ENCODE data around the gene FBXL17.
"Not testable (repeated sequence)": the region's sequence is repeated elsewhere in the genome, so short reads cannot be mapped to it uniquely, and the experiment has no call there.

Gene FBXL17

DNA sequence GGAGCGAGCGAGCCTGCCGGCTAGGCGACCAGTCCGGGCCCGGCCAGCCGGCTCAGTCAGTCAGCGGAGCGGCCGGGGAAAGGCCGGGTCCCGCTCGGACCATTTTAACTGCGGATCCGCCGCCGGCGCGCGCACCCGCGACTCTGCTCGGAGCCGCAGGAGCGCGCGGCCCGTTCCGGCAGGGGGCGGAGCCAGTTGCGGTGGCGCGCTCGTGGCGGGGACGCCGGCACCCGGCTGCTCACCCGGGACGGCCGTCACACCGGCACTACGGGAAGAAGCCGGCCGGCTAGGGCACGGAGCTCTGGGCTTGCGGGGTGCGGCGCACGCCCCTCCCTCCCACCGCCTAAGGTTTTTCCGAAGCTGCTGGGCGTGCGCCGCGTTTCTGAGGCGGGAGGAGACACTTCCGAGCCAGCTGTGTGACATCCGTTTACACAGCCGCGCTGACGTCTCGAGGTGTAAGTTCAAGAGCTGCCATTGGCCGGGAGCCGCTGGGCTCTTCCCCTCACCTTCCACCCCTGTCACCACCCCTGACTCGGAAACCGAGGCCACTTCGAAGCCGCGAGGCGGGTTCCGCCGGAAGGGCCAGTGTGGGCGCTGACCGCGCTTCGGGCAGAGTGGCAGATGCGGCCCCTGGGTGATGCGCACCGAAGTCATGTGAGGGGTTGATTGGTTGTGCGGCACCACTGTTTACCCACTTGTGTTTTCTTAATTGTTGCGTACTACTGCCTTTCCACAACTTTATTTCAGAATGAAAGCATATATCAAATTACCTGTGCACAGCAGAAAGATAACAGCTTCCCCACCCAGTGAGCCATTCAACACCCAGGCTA lies at the start of gene FBXL17:
FBXL17 (minus strand) TSS at position 145 of the 830 bp plus-strand sequence.
- DNase-seq (ENCODE audit: low spot score), result peak; percentile 92

DNA sequence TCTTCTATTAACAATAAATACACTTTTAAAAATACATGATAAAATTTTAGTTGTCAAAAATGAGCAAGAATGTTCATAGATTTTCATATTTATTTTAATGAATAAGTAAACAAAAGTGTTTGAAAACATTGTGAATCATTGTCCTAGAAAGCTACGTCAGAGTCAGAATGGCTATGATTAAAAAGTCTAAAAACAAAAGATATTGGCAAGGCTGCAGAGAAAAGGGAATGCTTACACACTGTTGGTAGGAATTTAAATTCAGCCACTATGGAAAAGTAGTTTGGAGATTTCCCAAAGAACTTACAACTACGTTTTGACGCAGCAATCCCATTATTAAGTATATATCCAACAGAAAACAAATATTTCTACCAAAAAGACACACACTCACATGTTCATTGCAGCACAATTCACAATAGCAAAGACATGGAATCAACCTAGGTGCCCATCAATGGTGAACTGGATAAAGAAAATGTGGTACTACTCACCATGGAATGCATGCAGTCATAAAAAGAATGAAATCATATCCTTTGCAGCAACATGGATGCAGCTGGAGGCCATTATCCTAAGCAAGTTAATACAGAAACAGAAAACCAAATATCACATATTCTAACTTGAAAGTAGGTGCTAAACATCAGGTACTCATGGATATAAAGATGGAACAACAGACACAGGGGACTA lies 49.2 kb upstream of the FBXL17 start:
- no peak for DNase-seq (ENCODE audit: low spot score)

DNA sequence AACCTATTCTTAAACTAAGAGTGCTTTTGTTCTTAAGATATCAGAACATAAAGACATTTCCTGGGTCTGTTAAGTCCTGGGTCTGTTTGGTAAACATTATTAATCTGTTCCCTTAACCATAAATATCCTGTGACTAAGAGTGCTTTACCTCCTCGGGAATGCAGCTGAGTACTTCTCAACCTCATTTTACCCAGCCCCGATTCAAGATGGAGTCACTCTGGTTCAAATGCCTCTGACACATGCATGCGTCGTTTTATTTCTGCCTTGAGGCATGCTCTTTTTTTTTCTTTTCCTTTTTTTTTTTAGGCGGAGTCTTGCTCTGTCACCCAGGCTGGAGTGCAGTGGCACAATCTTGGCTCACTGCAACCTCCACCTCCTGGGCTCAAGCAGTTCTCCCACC lies 39.8 kb upstream of the FBXL17 start:
- DNase-seq (ENCODE audit: low spot score), result no peak

DNA sequence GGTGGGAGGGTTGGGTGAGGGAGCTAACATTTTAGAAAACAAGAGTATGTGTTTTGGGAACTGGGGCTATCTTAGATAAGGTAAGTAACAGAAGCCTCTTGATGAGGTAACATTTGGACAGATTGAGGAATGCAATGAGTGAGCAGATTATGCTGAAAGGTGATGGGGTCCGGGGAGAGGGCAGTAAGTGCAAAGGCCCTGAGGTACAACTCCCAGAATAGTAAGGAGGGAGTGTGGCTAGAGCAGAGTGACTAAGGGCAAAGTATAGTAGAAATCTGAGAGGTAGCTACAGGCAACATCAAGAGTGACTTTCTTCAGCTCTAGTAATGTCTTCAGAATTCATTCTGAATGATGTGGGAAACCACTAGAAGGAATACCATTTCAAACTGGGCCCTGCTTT lies 38.9 kb upstream of the FBXL17 start:
- DNase-seq (ENCODE audit: low spot score), result no peak

DNA sequence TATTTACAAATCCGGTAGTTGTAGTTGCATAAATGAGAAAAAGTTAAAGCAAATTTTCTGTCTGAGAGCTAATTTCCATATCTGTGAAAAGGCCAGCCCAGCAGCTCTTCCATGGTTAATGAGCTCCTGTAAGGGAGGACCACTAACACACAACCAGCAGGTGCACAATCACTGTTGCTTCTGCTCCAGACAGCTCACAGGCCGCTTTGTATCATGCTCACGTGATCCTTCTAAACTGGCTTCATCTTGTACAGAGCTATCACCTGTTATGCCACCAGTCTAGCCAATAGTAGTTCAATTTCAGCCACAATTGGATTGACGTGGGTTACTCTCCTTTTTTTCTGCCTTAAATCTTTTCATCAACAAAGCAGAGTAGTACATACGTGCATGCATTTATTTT lies 38.3 kb upstream of the FBXL17 start:
- DNase-seq (ENCODE audit: low spot score), result no peak

DNA sequence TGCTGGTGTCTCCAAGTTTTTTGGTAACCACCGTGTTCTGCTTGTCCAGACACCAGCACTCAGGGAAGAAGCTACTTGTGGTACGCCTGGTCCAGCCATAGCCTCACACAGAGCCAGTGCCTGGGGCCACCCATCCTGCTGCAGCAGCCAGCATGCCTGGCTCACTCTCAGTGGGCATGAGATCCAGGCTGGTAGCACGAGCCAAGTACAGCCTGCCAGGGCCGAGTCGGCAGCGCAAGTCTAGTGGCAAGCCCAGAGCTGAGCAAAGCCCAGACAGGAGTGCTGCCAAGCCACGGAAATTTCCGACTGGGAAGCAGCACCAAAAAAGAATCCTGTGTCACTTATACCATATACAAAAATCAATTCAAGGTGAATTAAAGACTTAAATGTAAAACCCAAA lies 36.3 kb upstream of the FBXL17 start:
- peak; percentile 26 for DNase-seq (ENCODE audit: low spot score)

DNA sequence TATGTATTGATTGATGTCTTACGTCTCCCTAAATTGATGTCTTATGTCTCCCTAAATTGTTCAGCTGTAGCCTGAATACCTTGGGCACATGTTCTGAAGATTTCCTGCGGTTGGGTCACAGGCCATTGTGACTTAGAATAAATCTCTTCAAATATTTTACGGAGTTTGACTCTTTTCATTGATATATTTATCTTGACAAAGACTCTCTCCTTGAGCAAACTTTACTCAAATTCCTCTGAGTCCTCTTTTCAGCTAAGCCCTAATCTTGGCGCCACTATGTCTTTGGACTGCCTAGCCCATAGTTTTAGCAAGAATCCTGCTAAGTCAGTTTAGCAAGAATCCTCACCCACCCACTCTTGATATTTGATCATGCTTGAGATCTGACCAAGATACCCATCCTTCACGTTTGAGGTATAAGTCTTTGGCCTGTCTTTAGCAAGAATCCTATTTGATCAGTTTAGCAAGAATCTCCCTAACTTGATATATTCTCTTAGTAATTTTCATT lies 35.3 kb upstream of the FBXL17 start:
- DNase-seq (ENCODE audit: low spot score), result no peak

DNA sequence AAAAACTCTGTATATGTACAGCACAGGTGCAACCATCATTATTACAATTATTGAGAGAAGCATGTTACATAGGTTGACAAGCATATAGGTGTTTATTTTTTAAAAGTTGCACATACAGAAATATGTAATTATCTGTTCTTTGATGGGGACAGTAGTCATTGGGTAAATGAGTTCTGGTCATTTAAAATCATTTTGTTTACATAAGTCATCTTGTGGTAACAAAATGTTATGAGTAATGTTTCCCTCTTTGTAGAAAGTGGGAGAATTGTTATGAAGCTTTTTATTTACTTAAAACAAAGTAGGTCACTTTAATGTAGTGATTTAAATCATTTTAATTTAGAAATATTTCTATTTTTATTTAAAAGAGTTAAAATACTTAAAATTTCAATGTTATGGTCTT lies 33.8 kb upstream of the FBXL17 start:
- no peak for DNase-seq (ENCODE audit: low spot score)

DNA sequence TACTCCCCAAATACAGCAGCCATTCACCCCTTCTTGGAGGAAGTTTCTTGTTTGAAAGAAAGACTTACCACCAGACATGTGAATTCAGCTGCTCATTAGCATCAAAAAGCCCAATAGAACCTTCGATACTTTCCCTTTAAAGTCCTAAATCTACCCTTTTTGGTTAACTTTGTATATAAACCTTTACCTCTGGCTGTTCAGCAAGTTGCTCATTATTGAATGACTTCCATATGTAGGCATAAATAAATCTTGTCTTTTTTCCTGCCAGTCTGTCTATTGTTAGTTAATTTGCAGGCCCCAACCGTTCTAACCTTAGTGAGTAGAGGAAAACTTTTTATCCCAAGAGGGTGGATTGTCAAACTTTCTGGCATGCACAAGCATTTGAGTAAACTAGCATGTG lies 27.9 kb upstream of the FBXL17 start:
- no peak for DNase-seq (ENCODE audit: low spot score)

DNA sequence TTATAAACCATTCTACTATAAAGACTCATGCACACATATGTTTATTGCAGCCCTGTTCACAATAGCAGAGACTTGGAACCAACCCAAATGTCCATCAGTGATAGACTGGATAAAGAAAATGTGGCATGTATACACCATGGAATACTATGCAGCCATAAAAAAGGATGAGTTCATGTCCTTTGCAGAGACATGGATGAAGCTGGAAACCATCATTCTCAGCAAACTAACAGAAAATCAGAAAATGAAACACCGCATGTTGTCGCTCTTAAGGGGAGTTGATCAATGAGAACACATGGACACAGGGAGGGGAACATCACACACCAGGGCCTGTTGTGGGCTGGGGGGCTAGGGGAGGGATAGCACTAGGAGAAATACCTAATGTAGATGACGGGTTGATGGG lies 23.3 kb upstream of the FBXL17 start:
- DNase-seq (ENCODE audit: low spot score), result not testable (repeated sequence)

DNA sequence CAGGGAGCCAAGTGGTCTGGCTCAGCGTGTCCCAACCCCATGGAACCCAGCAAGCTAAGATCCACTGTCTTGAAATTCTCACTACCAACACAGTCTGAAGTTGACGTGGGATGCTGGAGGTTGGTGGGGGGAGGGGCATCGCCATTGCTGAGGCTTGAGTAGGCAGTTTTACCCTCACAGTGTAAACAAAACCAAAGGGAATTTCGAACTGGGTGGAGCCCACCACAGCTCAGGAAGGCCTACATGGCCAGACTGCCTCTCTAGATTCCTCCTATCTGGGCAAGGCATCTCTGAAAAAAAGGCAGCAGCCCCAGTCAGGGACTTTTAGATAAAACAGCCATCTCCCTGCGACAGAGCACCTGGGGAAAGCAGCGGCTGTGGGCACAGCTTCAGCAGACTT lies 17.1 kb upstream of the FBXL17 start:
- DNase-seq (ENCODE audit: low spot score), result no peak

DNA sequence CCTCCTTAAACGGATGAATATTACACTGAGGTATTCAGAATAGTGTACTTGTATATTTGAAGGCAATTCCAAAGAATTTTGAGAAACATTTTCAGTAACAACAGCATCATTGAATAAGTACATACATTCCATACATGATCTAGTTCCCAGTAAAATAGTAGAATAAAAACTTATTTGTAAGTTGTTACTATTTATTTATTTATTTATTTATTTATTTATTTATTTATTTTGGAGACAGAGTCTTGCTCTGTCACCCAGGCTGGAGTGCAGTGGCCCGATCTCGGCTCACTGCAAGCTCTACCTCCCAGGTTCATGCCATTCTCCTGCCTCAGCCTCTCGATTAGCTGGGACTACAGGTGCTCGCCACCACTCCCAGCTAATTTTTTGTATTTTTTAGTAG lies 14.9 kb upstream of the FBXL17 start:
- not testable (repeated sequence) for DNase-seq (ENCODE audit: low spot score)

DNA sequence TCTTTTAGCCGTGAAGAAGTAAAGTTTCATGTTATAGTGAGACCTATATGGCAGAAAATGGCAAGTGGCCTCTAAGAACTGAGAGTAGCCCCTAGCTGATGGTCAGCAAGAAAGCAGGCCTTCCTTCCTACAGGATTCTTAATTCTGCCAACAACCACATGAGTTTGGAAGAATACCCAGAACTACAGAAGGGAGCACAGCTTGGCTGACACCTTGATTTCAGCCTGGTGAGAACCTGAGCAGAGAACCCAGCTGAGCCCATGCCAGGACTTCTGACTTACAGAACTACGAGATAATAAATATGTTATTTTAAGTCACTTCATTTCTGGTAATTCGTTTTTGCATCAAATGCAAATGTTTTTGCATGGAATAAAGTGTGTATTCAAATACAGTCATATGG lies 5.9 kb upstream of the FBXL17 start:
- peak; percentile 10 for DNase-seq (ENCODE audit: low spot score)

DNA sequence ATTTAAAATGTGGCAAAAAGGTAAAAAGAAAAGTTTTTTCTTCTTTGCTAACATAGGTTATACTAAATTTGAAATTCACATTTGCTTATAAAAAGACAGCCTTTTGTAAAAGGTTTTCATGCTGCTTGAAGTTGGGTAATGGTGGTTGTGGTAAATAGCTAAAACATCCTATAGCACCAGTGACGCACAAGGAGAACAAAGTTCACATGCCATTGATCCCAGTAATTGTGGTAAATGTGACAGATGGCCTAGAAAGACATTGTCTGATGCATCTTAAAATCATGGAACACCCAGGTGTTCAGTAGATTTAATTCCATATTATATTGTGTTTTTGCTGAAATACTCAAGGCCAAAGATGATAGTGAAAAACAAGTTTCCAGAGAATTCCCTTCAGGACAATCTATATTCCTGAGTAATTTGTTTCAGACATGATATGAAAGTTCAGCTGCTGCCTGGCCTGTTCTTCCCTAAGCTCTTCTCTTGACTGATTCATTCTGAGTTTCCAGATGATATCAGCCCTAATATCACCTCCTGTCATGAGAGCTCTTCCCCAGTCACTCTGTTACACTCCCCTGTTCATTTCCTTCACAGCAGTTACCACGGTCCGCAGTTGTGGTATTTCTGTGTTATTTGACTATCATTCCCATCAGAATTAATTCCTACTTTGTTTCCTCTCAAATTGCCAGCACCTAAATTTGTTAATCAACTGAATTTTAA lies 4.6 kb upstream of the FBXL17 start:
- DNase-seq (ENCODE audit: low spot score), result no peak

DNA sequence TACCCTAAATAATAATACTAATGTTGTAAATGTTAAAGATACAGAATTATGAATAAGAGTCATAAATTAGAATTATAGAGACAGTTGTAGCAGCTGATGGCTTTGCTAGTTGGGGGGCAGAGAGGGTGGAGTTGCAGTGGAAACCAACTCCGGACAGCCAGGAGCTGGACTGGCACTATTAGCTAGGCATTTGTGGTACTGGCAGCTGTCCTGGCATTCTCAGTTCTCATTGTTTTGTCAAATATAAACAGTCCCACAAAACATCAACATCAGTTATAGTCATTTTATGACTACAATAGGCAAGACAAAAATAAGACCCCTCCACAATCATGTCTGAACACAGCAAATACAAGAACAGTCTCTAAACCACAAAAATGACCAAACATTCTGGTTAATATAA lies 2.8 kb upstream of the FBXL17 start:
- no peak for DNase-seq (ENCODE audit: low spot score)

DNA sequence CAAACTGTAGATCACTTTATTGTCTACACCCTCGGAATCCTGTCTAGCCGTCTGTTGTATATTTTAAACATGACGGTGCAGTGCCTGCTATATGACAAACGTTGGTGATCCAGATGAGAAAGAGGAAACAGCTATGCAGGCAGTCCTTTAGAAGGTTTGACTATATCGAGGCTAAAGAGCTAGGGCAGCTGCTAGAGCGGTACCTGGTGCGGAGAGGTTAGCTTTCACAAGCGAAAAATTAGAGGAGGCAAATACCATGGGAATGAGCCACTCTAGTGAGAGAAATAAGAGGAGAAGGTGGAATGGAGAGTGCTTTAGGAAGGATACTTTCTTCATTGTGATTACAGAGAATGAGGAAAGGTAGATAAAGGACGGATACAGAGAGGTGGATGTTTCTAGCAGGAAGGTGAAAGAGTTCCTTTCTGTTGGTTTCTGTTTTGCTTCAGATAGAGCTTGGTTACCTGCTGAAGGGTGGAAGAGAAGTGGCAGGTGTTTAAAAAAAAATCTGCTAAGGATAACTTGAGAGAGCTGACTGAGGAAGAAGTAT lies 959 bp upstream of the FBXL17 start:
- DNase-seq (ENCODE audit: low spot score), result no peak

DNA sequence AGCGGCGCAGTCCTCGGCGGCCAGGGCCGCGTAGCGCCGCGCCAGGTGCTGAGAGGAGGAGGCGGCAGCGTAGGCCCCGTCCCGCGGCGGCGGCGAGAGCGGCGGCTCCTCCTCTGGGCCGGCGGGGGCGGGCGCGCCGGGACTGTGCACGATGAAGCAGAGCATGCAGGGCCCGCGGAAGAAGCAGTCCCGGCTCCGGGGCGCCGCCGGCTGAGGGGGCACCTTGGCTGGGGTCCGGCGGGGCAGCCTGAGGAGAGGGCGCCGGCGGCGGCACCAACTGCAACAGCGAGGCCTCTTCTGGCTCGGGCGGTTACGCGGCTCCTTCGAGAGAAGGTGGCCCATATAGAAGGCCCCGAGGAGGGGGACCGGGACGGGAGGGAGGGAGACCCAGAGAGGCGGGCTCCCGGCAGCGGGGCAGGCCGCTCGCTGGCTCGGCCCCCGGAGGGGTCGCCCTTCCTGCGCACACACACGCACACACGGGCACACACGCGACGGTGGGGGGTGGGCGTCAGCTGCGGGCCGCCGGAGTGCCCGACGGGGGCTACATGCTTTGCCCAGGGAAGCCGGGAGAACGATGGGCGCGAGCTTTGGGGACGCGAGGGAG lies 446 bp downstream of the FBXL17 start:
- DNase-seq (ENCODE audit: low spot score), result peak; percentile 37

DNA sequence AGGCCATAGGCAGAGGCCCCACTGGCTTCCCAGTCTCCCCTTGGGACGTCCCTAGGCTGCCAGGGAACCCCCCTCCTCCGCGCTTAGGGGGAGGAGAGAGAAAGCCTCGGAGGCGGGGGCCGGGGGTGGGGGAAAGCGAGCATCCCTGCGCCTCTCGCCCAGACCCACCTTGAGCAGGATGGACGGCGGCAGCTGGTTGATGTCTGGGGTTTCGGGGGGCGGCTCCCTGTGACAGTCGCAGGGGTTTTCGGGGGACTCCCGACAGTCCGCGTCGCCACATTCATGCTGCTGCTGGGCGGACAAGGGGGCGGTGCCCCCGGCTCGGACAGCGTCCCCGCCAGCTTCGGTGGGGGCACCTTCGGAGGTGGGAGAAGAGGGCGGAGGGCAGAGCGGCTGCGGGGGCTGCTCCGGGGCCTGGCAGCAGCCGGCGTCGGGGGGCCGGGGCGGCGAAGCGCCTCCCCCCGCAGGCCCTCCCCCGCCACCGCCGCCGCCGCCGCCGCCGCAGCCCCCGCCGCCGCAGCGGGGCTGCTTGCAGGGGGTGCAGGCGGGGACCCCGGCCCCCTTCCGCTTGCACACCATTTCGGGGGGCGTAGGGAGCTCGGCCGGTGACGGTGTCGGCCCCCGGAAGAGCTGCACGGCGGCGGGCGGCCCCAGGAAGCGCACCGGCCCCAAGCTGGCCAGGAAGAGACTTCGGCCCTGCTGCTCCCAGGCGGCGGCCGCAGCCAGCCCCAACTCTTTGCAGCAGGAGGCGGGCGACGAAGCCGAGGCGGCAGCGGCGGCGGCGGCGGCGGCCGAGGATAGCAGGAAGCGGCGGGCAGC lies 1.2 kb downstream of the FBXL17 start:
- no peak for DNase-seq (ENCODE audit: low spot score)

DNA sequence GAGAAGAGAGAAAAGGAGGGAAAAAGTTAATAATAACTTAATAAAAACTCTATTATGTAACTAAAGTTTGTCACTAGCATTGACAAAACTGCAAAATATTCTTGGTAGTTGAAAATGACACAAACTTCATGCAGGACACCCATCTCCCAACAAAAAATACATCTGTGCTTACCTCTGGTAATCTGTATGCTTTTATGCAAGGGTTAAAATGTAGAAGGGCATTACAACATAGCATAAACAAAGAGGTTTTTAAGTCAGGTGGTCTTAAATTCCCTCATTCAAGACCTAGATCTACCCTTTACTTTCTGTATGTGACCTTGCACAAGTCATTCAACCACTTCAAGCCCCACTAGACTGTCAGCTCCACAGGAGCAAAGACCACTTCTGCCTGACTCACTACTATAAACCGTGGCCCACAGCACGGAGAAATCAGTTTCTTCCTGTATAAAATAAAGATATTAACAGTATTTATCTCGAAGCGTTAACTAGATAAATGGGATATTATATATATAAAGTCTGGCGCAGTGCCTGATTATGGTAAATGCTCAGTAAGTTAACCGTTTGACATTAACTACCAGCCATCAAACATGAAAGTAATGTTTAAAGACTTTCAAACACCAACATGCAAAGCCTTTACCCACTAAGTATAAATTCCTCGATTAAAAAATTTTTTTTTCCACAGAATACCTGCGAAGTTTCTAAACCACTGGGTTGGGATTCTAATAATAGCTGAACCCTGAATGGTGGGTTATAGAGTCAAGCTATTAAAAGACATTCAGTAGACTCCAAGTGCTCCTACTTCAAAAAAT lies 2.0 kb downstream of the FBXL17 start:
- peak; percentile 49 for DNase-seq (ENCODE audit: low spot score)

DNA sequence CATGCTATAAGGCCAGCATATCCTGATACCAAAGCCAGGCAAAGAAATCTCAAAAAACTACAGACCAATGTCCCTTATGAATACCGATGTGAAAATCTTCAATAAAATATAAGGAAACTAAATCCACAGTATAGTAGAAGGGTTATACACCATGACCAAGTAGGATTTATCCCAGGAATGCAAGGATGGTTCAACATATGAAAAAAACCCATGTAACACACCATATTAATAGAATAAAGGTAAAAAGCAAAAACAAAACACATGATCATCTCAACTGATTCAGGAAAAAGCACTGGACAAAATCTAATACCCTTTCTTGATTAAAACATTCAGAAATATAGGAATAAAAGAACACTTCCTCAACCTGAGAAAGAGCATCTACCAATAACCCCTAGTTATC lies 6.1 kb downstream of the FBXL17 start:
- DNase-seq (ENCODE audit: low spot score), result no peak

Measured in pons (tissue), 1 donor.